Caco-2 (cell line): ENCODE measurements around the gene ZGLP1. TPM values are rescaled to one million over a fixed set of nuclear protein-coding genes. Genes with fewer than 3 reads are reported as not detected.

Experiments
- BruUV-seq: library from RNA; stranded (reverse); fragments of 400-500 nt; replicated peaks from 2 replicates; lab custom pipeline; 2021; lab: Mats Ljungman, UMichigan
- CTCF ChIA-PET: fragments of 300-600 bp; sonication (Branson Sonifier 250); formaldehyde crosslinking; loops from one replicate; lab custom pipeline; 2022; ENCODE audit warnings: antibody characterized with exemption; lab: Charles Lee
- POLR2A ChIA-PET: fragments of 300-600 bp; sonication (Branson Sonifier 250); formaldehyde crosslinking; loops from one replicate; lab custom pipeline; 2022; ENCODE audit warnings: antibody characterized with exemption; lab: Charles Lee
- DNase-seq, 2 experiments: peaks; one replicate each; pipeline versions ENCODE4 v3.0.0 to v3.0.0-alpha.2; 2020 to 2022
- H3K27me3 ChIP-seq: replicated peaks from 2 replicates; pipeline ENCODE4 v1.6.0; 2011; ENCODE audit warnings: low read length; ENCODE audit not compliant: control insufficient read depth, insufficient read depth
- H3K36me3 ChIP-seq: 2 replicates; pipeline ENCODE4 v1.5.1; 2011; ENCODE audit warnings: low read length; ENCODE audit not compliant: control insufficient read depth, insufficient read depth
- H3K4me1 ChIP-seq: fragments of 250-450 bp; sonication (Bioruptor Pico); 2 replicates; pipeline ENCODE4 v1.5.1; 2020; ENCODE audit warnings: mild to moderate bottlenecking
- H3K4me3 ChIP-seq: 2 replicates; pipeline ENCODE4 v1.5.1; 2011; ENCODE audit warnings: low read depth, mild to moderate bottlenecking, control low read depth, low read length
- H3K9me3 ChIP-seq: fragments of 250-450 bp; sonication (Bioruptor Pico); 2 replicates; pipeline ENCODE4 v1.5.1; 2020; ENCODE audit warnings: mild to moderate bottlenecking, moderate library complexity
- H3K27ac Mint-ChIP-seq: one replicate; pipeline ENCODE4 v1.8.0; 2022; ENCODE audit warnings: mixed read lengths; ENCODE audit not compliant: unreplicated experiment
- H3K27me3 Mint-ChIP-seq: one replicate; pipeline ENCODE4 v1.8.0; 2022; ENCODE audit warnings: mixed read lengths; ENCODE audit not compliant: insufficient read depth, unreplicated experiment
- H3K36me3 Mint-ChIP-seq: one replicate; pipeline ENCODE4 v1.8.0; 2022; ENCODE audit warnings: mild to moderate bottlenecking, mixed read lengths; ENCODE audit not compliant: insufficient read depth, unreplicated experiment
- H3K4me1 Mint-ChIP-seq: one replicate; pipeline ENCODE4 v1.8.0; 2022; ENCODE audit warnings: low read depth, mixed read lengths; ENCODE audit not compliant: unreplicated experiment
- H3K4me3 Mint-ChIP-seq: one replicate; pipeline ENCODE4 v1.8.0; 2022; ENCODE audit warnings: mild to moderate bottlenecking, moderate library complexity, mixed read lengths; ENCODE audit not compliant: unreplicated experiment
- H3K9me3 Mint-ChIP-seq: one replicate; pipeline ENCODE4 v1.8.0; 2022; ENCODE audit warnings: mixed read lengths; ENCODE audit not compliant: unreplicated experiment
- CTCF ChIP-seq, 2 experiments: fragments of 200-600 bp in 1 of 2; IDR thresholded peaks; 1 replicate in 1 of 2; 2 replicates in 1 of 2; pipeline versions ENCODE4 v1.5.1 to v1.8.0; 2011 to 2022; ENCODE audit warnings: antibody characterized with exemption in 1 of 2, control low read depth in 1 of 2, inconsistent platforms in 1 of 2, low read depth in 1 of 2, low read length in 1 of 2, mild to moderate bottlenecking in 1 of 2, moderate library complexity in 1 of 2; ENCODE audit not compliant: insufficient read depth in 1 of 2, severe bottlenecking in 1 of 2, unreplicated experiment in 1 of 2
- intact Hi-C: fragments of 100-400 bp; cut with micrococcal nuclease; formaldehyde crosslinking; loops from one replicate; pipeline ENCODE4 v1.10.0; 2022; ENCODE audit not compliant: unreplicated experiment
- total RNA-seq: library from RNA; stranded (reverse); gene quantifications from 2 replicates; pipeline ENCODE4 v1.2.3, GENCODE V29; 2022

Gene ZGLP1
- total RNA-seq, 1 experiment from 2014 or later = 2.5 TPM

GRCh38 chr19:10352764-10353671, 43.4 kb upstream of the ZGLP1 start:
- Histone ChIP-seq H3K4me1 (no peaks in the 10 kb centered on the region), H3K27me3 (no peaks in the 10 kb centered on the region), H3K9me3 (no peaks in the 10 kb centered on the region), H3K4me3 (no peak overlapping the region), H3K36me3 (peaks cover 1% of the 10 kb centered on the region; the same call in 1 of the 2 replicates)
- intact Hi-C loops = no loop called here
- ChIA-PET POLR2A (no interaction called here), CTCF (no interaction called here)
- no peak for TF ChIP-seq CTCF (IDR thresholded peaks at IDR 0.05; ENCODE audit: insufficient read depth in 1 of 2, low read depth in 1 of 2, low read length in 1 of 2, severe bottlenecking in 1 of 2, unreplicated experiment in 1 of 2)
- Mint-ChIP-seq H3K36me3 (peaks cover 42% of the 10 kb centered on the region), H3K27me3 (no peaks in the 10 kb centered on the region), H3K4me1 (no peaks in the 10 kb centered on the region), H3K9me3 (no peaks in the 10 kb centered on the region), H3K4me3 (no peak overlapping the region), H3K27ac (no peak overlapping the region)
- peak; percentile 24 to 61 for DNase-seq
- no TSS peak for BruUV-seq

GRCh38 chr19:10346509-10346908, 36.9 kb upstream of the ZGLP1 start:
- Histone ChIP-seq H3K27me3 (no peaks in the 10 kb centered on the region), H3K4me3 (no peak overlapping the region), H3K36me3 (peaks cover 1% of the 10 kb centered on the region; the same call in 1 of the 2 replicates), H3K9me3 (no peaks in the 10 kb centered on the region), H3K4me1 (no peaks in the 10 kb centered on the region)
- H3K9me3 Mint-ChIP-seq = no peaks in the 10 kb centered on the region
- H3K36me3 Mint-ChIP-seq = peaks cover 4% of the 10 kb centered on the region
- ChIA-PET POLR2A (no interaction called here), CTCF (no interaction called here)
- no peak for TF ChIP-seq CTCF (IDR thresholded peaks at IDR 0.05; ENCODE audit: insufficient read depth in 1 of 2, low read depth in 1 of 2, low read length in 1 of 2, severe bottlenecking in 1 of 2, unreplicated experiment in 1 of 2)
- intact Hi-C loops = no loop called here
- H3K4me1 Mint-ChIP-seq = no peaks in the 10 kb centered on the region
- H3K27me3 Mint-ChIP-seq = no peaks in the 10 kb centered on the region
- H3K4me3 Mint-ChIP-seq = no peak overlapping the region
- no peak for DNase-seq
- BruUV-seq = no TSS peak
- no peak overlapping the region for H3K27ac Mint-ChIP-seq

- Histone ChIP-seq H3K4me3 (no peak overlapping the region), H3K36me3 (no peaks in the 10 kb centered on the region), H3K9me3 (no peaks in the 10 kb centered on the region), H3K4me1 (no peaks in the 10 kb centered on the region), H3K27me3 (no peaks in the 10 kb centered on the region)
- intact Hi-C loops = no loop called here
- Mint-ChIP-seq H3K4me3 (no peak overlapping the region), H3K4me1 (no peaks in the 10 kb centered on the region), H3K27me3 (no peaks in the 10 kb centered on the region), H3K27ac (no peak overlapping the region), H3K36me3 (peaks cover 4% of the 10 kb centered on the region), H3K9me3 (no peaks in the 10 kb centered on the region)
- POLR2A ChIA-PET = interaction anchor here (0.7 to 1.0 kb wide), 2 partner anchors 36 to 83 kb away, joined by 3 read pairs; partner anchors contain the start of gene TYK2
- TF ChIP-seq CTCF (IDR thresholded peaks at IDR 0.05; ENCODE audit: insufficient read depth in 1 of 2, low read depth in 1 of 2, low read length in 1 of 2, severe bottlenecking in 1 of 2, unreplicated experiment in 1 of 2) = no peak
- CTCF ChIA-PET = no interaction called here
- no peak for DNase-seq
- BruUV-seq = no TSS peak
These were observed 35.2 kb upstream of the ZGLP1 start for GRCh38 chr19:10344780-10345179.
